Cerebellar cortex (tissue), 1 donor: ENCODE data around the gene FBXL17.
"Not testable (repeated sequence)": the region's sequence is repeated elsewhere in the genome, so short reads cannot be mapped to it uniquely, and the experiment has no call there.

ENCODE experiments used
- DNase-seq: peaks from one replicate; pipeline ENCODE4 v3.0.0-alpha.2; 2015; ENCODE audit warnings: low spot score

The FBXL17 gene

GRCh38 chr5:108152854-108153253 lies 229.0 kb downstream of the FBXL17 start:
- DNase-seq: not testable (repeated sequence)

- DNase-seq: no peak
These were observed 232.5 kb downstream of the FBXL17 start for GRCh38 chr5:108149369-108149768.

DNA sequence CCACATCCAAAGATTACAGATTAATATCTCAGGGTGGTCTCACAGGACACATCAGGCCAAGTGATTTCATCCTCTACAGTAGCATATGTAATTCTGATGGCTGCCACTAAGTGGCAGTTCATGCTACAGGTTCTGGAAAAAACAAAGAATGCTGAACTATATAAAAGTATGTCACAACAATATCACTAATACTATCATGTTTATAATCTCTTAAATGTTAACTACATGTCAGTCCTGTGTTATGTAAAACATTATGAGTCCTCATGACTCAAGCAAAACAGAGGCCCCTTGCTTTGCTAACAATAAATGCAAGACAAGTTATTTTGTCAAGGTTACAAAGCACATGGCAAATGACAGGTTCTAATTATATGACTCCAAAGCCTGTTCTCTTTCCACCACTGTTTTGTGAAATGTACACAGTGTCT lies 233.2 kb downstream of the FBXL17 start:
- no peak for DNase-seq

DNA sequence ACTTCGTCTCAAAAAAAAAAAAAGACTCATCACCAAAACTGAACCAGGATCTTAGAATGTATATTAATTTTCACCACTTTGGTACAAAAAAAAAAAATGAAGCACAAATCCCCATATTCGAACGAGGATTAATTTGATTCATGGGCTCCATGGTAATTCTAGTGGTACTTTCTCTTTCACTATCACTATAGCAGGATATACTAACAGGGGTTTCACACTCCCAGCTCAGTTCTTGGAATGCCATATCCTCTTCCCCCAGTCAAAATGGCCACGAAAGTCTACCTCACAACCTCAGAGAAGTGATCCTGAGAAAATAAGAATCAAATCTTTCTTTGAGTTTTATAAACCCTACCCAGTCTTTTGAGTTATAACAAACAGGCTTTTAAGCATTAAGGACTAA lies 235.7 kb downstream of the FBXL17 start:
- no peak for DNase-seq

DNA sequence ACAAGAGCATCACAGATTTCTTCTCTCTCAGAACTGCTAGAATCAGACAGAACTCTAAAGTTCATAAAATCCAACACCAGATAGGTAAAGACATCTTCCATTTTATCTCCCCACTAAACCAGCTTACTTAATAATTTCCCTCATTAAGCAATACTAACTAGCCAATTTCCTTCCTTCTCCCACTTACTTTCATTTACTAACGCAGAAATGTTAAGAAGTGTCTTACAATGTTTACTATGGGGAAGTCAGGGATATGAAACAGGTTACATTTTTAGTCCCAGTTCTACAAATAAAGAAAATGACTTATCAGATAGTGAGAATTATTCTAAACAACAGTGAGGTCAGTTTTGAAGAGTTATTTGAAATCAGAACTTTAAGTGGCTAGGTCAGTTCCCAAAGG lies 236.5 kb downstream of the FBXL17 start:
- DNase-seq: no peak

DNA sequence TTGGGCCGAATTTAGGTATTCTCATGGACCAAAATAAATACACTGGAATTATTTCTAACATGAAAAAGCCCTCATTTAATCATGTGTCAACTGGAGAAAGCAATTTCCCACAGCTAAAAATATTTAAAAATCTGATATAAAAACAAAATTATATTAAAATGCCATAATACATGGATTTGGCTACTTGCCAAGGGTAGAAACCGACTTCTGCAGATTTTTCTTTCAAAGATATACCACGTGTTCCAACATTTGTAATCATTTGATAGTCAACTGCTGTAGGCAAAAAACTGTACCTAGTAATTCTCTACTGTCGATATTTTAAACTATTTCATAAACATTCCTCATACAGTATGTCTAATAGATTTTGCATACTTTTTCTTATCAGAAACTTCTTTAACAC lies 237.6 kb downstream of the FBXL17 start:
- DNase-seq: no peak

DNA sequence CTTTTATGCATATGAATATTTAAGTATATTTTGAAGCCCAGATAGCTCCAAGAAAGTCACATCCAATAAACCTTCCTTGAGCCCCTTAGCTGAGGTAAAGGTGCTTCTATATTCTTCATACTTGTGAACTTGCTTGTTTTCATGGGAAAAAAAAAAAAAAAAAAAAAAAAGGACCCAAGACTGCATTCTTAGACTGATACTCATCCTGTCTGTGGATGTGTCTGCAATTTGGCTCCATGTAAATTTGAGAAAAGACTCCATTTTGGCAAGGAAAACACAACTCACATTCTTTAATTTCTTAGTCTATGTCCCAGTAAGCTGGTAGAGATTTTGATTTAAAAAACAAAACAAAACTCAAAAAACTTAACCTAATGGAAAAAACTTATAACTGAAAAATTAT lies 238.3 kb downstream of the FBXL17 start:
- DNase-seq: no peak

DNA sequence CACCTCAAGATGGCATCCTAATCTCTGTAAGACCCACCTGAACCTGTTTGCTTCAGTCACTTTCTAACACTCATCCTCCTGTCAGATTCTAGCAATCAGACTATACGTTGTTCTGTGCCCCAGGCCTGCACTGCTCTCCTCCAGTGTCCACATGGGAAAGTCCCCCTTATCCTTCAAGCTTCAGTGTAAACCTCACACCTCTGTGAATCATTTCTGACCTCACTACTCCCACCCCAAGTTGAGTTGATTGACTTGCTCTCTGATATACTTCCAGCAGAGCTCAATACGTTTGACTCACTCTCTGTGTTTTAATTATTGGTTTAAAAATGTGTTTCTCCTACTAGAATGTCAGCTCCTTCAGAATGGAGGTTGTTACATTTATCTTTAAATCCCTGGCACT lies 240.2 kb downstream of the FBXL17 start:
- DNase-seq: no peak

- DNase-seq: no peak
These were observed 245.4 kb downstream of the FBXL17 start for GRCh38 chr5:108136493-108136892.

DNA sequence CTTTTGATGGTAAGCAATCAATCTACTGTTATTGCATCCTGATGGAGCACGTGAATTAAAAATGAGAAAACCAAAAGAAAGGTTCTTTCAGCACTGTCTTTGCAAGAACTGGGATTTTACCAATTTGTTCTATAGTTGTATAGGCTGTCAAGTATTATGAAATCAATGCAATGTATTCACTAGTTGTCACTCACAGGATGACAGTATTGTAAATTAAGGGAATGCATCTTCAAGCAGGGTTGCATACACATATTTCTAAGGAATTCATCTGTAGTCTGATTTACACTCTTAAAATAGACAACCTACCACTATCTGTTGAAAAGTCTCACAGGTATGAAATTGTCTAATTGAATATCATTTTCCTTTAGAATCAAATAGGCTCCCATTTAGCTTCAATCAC lies 252.8 kb downstream of the FBXL17 start:
- DNase-seq: no peak

- no peak for DNase-seq
These were observed 256.0 kb downstream of the FBXL17 start for GRCh38 chr5:108125771-108126511.

GRCh38 chr5:108124596-108124995 lies 257.3 kb downstream of the FBXL17 start:
- DNase-seq: no peak

DNA sequence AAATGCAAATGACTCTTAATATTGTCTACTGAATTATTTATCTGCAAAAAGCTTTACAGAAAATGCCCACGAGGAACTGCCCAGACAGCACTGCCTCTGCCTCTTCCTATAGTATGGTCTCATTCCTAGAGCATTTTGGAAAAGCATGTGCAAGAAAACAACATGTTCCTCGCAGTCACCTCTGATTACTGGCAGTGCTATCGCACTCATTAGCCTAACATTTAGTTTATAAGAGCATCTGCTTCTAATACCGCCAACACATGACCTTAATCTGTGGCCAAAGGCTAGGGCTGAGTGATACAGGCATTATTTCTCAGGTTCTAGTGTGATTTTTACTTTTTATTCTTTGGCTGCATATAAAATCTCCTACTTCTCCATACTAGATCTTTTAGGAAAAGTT lies 259.2 kb downstream of the FBXL17 start:
- DNase-seq: no peak

GRCh38 chr5:108118813-108119514 lies 262.9 kb downstream of the FBXL17 start:
- DNase-seq: no peak

GRCh38 chr5:108115673-108116072 lies 266.2 kb downstream of the FBXL17 start:
- no peak for DNase-seq

- DNase-seq: no peak
These were observed 267.9 kb downstream of the FBXL17 start for GRCh38 chr5:108113950-108114349.

- DNase-seq: no peak
These were observed 270.2 kb downstream of the FBXL17 start for GRCh38 chr5:108111736-108112135.

GRCh38 chr5:108109059-108109458 lies 272.8 kb downstream of the FBXL17 start:
- no peak for DNase-seq

DNA sequence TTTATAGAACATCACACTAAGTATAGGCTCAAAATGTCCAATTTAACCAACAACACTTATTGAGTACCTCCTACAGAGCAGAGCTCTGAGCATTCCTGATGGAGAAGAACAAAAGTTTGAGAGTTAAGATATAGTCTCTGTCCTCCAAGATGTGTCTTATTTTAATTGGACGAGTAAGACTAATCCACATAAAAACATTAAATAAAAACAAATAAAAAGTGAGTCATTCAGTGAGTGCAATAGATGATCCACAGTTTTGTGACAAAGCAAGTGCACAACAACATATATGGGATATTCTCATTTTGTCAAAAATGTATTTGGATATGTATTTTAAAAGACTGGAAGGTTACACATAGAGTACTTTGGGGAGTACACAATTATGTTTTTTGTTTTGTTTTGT lies 277.4 kb downstream of the FBXL17 start:
- no peak for DNase-seq

GRCh38 chr5:108102463-108102862 lies 279.4 kb downstream of the FBXL17 start:
- no peak for DNase-seq

- peak; percentile 29 for DNase-seq
These were observed 280.1 kb downstream of the FBXL17 start for GRCh38 chr5:108101821-108102220.

GRCh38 chr5:108101130-108101529 lies 280.8 kb downstream of the FBXL17 start:
- peak; percentile 48 for DNase-seq

DNA sequence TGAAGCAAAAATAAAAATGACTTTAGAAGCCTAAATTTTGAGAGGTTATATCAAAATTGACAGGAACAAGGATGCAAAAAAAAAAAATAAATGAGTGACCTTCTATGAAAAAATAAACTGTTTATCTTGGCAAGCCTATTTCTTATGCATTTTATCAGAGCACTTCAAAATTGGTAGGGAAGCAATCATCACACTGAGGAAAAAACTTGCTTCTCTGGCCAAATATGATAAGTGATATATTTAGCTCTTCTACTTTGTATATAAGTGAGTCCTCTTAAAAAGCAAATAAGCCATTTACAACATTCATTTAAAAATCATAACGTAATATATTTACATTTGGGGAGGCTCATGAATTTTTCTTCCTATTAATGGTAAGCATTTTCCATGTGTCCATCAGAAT lies 287.1 kb downstream of the FBXL17 start:
- DNase-seq: no peak

- no peak for DNase-seq
These were observed 288.7 kb downstream of the FBXL17 start for GRCh38 chr5:108093186-108093585.
